HL-60 (cell line): ENCODE measurements around the gene SH3BP2.

Source experiments
- POLR2AphosphoS5 ChIP-seq: IDR thresholded peaks from 2 replicates; pipeline ENCODE4 v1.6.1; 2012; ENCODE audit warnings: low read depth
- TF ChIP-seq, protein P1 (sequence below): IDR thresholded peaks from one replicate; pipeline ENCODE4 v1.5.1; 2011; ENCODE audit warnings: low read length, control low read depth, inconsistent platforms; ENCODE audit not compliant: insufficient read depth
- TF ChIP-seq, protein P2 (sequence below): IDR thresholded peaks from 2 replicates; pipeline ENCODE4 v1.6.1; 2012; ENCODE audit warnings: low read depth; ENCODE audit not compliant: insufficient replicate concordance

DNA sequence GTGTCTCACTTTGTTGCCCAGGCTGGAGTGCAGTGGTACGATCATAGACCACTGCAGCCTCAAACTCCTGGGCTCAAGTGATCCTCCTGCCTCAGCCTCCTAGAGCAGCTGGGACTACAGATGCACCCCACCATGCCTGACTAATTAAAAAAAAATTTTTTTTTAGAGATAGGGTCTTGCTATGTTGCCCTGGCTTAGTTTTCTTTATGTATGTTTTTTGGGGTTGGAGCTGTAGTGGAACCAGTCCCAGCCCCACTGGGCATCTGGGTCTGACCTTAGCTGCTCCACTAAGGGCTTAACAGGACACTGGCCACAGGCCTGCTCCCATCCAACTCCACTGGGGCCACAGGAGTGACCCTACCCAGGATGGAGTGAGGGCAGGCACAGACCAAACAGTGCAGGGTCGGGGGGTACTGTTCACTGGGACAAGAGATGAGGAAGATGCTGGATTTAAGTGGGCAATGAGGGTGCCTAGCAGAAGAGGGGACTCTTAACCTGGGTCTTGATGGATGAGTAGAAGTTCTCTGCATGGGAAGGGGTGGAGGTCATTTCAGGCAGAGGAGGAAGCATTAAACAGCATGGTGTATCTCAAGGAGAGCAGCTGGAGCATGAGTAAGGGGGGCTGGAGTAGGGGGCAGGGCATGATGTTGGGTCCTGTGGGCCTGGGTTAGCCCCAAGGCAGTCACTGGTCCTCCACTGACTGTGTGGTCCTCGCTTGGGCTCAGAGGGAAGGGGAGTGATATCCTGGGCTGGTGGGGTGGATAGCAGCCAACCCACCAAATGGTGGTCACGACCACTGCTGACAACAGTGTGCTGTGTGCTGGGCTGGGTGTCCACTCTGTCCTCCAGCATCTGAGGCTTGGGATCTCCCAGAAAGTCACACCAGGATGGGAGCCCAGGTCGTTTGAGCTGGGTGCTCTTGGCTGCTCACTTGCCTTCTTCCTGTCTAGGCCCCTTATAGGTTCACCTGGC is 26.6 kb downstream of the SH3BP2 start:
- TF ChIP-seq, protein P1, sequence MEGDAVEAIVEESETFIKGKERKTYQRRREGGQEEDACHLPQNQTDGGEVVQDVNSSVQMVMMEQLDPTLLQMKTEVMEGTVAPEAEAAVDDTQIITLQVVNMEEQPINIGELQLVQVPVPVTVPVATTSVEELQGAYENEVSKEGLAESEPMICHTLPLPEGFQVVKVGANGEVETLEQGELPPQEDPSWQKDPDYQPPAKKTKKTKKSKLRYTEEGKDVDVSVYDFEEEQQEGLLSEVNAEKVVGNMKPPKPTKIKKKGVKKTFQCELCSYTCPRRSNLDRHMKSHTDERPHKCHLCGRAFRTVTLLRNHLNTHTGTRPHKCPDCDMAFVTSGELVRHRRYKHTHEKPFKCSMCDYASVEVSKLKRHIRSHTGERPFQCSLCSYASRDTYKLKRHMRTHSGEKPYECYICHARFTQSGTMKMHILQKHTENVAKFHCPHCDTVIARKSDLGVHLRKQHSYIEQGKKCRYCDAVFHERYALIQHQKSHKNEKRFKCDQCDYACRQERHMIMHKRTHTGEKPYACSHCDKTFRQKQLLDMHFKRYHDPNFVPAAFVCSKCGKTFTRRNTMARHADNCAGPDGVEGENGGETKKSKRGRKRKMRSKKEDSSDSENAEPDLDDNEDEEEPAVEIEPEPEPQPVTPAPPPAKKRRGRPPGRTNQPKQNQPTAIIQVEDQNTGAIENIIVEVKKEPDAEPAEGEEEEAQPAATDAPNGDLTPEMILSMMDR: no peak
- no peak for TF ChIP-seq POLR2AphosphoS5
- TF ChIP-seq, protein P2, sequence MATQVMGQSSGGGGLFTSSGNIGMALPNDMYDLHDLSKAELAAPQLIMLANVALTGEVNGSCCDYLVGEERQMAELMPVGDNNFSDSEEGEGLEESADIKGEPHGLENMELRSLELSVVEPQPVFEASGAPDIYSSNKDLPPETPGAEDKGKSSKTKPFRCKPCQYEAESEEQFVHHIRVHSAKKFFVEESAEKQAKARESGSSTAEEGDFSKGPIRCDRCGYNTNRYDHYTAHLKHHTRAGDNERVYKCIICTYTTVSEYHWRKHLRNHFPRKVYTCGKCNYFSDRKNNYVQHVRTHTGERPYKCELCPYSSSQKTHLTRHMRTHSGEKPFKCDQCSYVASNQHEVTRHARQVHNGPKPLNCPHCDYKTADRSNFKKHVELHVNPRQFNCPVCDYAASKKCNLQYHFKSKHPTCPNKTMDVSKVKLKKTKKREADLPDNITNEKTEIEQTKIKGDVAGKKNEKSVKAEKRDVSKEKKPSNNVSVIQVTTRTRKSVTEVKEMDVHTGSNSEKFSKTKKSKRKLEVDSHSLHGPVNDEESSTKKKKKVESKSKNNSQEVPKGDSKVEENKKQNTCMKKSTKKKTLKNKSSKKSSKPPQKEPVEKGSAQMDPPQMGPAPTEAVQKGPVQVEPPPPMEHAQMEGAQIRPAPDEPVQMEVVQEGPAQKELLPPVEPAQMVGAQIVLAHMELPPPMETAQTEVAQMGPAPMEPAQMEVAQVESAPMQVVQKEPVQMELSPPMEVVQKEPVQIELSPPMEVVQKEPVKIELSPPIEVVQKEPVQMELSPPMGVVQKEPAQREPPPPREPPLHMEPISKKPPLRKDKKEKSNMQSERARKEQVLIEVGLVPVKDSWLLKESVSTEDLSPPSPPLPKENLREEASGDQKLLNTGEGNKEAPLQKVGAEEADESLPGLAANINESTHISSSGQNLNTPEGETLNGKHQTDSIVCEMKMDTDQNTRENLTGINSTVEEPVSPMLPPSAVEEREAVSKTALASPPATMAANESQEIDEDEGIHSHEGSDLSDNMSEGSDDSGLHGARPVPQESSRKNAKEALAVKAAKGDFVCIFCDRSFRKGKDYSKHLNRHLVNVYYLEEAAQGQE: no peak
